ENCODE measurements around the gene NTN5. TPM values are rescaled to one million over a fixed set of nuclear protein-coding genes. Genes with fewer than 3 reads are reported as not detected.

The NTN5 gene
- total RNA-seq, 1 experiment from 2014 or later: 0.55 TPM

DNA sequence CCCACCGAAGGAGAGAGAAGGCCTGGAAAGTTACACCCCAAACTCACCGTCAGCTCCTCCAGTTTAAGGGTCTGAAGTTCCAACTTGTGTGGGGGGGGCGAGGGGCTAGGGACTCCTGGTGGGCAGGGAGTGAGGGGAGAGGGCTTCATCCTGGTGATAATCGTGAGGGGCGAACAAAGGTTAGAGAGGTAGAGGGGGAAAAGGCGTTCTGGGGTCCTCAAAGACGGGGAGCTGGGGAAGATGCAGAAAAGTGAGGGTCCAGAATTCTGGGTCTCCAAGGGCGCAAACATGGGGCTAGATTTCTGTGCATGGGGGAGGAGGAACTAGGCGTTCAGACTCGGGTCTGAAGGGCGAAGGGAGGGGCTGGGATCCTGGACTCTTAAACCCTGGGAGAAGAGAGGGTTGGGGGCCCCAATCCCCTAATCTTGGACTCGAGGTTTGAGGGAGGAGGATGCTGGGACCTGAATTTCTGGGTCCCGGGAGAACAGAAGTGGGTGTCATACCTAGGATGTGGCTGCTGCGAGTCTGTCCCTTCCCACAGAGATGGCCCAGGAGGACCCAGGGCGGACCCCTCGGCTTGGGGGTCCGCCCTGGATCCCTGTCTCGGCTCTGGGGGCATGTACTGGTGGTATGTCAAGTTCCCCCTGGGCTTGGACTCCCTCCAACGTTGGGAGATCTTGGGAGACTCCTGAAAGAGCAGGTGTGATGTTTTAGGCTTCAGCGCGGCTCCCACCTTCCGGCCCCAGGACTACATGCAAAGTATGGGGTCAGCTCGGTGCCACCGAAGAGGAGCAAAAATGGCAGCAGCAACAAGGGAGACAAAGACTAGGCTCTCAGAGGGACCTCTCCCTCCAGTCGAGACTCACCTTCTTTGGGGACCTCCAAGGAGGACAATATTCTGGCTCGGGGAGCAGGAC is 42.2 kb upstream of the NTN5 start:
- Histone ChIP-seq H3K18ac (ENCODE audit: insufficient read length, low read depth, low read length) (no peak overlapping the region), H2AK5ac (ENCODE audit: insufficient read length, low read length) (no peak overlapping the region), H3K79me2 (ENCODE audit: insufficient read depth, low read length) (no peaks in the 10 kb centered on the region), H3K23ac (ENCODE audit: insufficient read length, low read depth, low read length) (no peak overlapping the region), H2BK20ac (ENCODE audit: low read depth, low read length, poor library complexity, severe bottlenecking) (no peak overlapping the region), H2BK5ac (ENCODE audit: insufficient read length, low read length) (no peak overlapping the region), H3K56ac (ENCODE audit: insufficient read length, low read depth, low read length) (no peak overlapping the region), H4K20me1 (ENCODE audit: control insufficient read depth, insufficient read depth, insufficient read length) (no peaks in the 10 kb centered on the region), H2AFZ (ENCODE audit: low read length) (no peak overlapping the region), H4K8ac (replicated peaks; ENCODE audit: insufficient read length, low read depth, low read length) (no peak overlapping the region), H3K9me3 (ENCODE audit: control insufficient read depth, low read depth, low read length) (no peaks in the 10 kb centered on the region), H3K27ac (ENCODE audit: insufficient read length, low read depth, low read length) (no peak overlapping the region), H3K79me1 (ENCODE audit: insufficient read depth, low read depth, low read length, poor library complexity, severe bottlenecking) (no peaks in the 10 kb centered on the region), H3K4me2 (ENCODE audit: insufficient read depth, insufficient read length, low read length) (peak overlapping the region; percentile 58), H4K5ac (ENCODE audit: insufficient read length, low read depth, low read length) (no peak overlapping the region), H2BK120ac (ENCODE audit: low read depth, low read length, poor library complexity, severe bottlenecking) (no peak overlapping the region), H2BK15ac (ENCODE audit: low read depth, low read length) (no peak overlapping the region), H4K91ac (ENCODE audit: insufficient read length, low read depth, low read length) (no peak overlapping the region), H3K4me1 (ENCODE audit: insufficient read depth, low read length) (no peaks in the 10 kb centered on the region; the same call in 1 of the 2 replicates), H3K4ac (ENCODE audit: low read depth, low read length) (no peak overlapping the region), H2BK12ac (ENCODE audit: insufficient read length, low read depth, low read length) (no peak overlapping the region), H3K23me2 (ENCODE audit: insufficient read length, low read depth, low read length, poor library complexity, severe bottlenecking) (peaks cover 8% of the 10 kb centered on the region), H3T11ph (ENCODE audit: low read length) (no peak overlapping the region), H3K14ac (ENCODE audit: insufficient read depth, low read length) (no peak overlapping the region), H3K27me3 (ENCODE audit: insufficient read depth, low read length) (no peaks in the 10 kb centered on the region), H3K9ac (ENCODE audit: extremely low read depth, insufficient read length, low read length) (no peak overlapping the region)
- DNase-seq: no peak
- peaks cover 8% of the 10 kb centered on the region in 3 experiments; a peak in 6 of 7 replicates for H3K36me3 Mint-ChIP-seq (ENCODE audit: insufficient read depth in 1 of 3, low read depth in 3 of 3)
- peaks cover 5 to 6% of the 10 kb centered on the region in 2 experiments; a peak in 4 of 5 replicates for H3K9me3 Mint-ChIP-seq
- H3K27me3 Mint-ChIP-seq (ENCODE audit: low read depth): peaks cover 2% of the 10 kb centered on the region; the same call in 1 of the 2 replicates
- H3K4me1 Mint-ChIP-seq: peaks cover 33 to 49% of the 10 kb centered on the region in 2 experiments
- TF ChIP-seq, protein P1, sequence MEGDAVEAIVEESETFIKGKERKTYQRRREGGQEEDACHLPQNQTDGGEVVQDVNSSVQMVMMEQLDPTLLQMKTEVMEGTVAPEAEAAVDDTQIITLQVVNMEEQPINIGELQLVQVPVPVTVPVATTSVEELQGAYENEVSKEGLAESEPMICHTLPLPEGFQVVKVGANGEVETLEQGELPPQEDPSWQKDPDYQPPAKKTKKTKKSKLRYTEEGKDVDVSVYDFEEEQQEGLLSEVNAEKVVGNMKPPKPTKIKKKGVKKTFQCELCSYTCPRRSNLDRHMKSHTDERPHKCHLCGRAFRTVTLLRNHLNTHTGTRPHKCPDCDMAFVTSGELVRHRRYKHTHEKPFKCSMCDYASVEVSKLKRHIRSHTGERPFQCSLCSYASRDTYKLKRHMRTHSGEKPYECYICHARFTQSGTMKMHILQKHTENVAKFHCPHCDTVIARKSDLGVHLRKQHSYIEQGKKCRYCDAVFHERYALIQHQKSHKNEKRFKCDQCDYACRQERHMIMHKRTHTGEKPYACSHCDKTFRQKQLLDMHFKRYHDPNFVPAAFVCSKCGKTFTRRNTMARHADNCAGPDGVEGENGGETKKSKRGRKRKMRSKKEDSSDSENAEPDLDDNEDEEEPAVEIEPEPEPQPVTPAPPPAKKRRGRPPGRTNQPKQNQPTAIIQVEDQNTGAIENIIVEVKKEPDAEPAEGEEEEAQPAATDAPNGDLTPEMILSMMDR (conservative IDR thresholded peaks at IDR 0.05): no peak
- peak overlapping the region; percentile 59 to 90 (median 69); a peak in 4 of 7 replicates for H3K27ac Mint-ChIP-seq
- WGBS (ENCODE audit: extremely low coverage, insufficient read length, low lambda C conversion rate): no CpG with 5 or more reads among the region's 26 CpGs
- H3K4me3 Mint-ChIP-seq: peak overlapping the region; percentile 73 to 77
